Testis (tissue), 3 donors: ENCODE results near the gene NKAIN4. TPM values are rescaled to one million over a fixed set of nuclear protein-coding genes. Genes with fewer than 3 reads are reported as not detected.

Experiments
- DNase-seq: peaks from one replicate; pipeline ENCODE4 v3.0.0-alpha.2; 2019
- H3K27ac ChIP-seq, 2 donors: fragments of 200-600 bp; sonication (generic); one replicate each; pipeline ENCODE4 v1.5.1; 2019
- H3K27me3 ChIP-seq: fragments of 200-600 bp; sonication (generic); one replicate; pipeline ENCODE4 v1.5.1; 2019
- H3K36me3 ChIP-seq: fragments of 200-600 bp; sonication (generic); one replicate; pipeline ENCODE4 v1.5.1; 2017; ENCODE audit warnings: low read depth; ENCODE audit errors: missing control alignments
- H3K4me1 ChIP-seq: fragments of 200-600 bp; sonication (generic); one replicate; pipeline ENCODE4 v1.5.1; 2019
- H3K4me3 ChIP-seq, 2 donors: fragments of 200-600 bp; sonication (generic); one replicate each; pipeline ENCODE4 v1.5.1; 2017 to 2019
- H3K9me3 ChIP-seq: fragments of 200-600 bp; sonication (generic); one replicate; pipeline ENCODE4 v1.5.1; 2017
- POLR2A ChIP-seq: fragments of 450-650 bp; IDR thresholded peaks from one replicate; pipeline ENCODE4 v1.6.1; 2017; ENCODE audit warnings: antibody characterized with exemption, mild to moderate bottlenecking, moderate library complexity
- WGBS, 2 donors: methylation state at CpG; one replicate each; pipeline ENCODE4 v1.1.5; 2018; 5-methylcytosine and 5-hydroxymethylcytosine counted together
- intact Hi-C: fragments of 100-400 bp; cut with DNase I; formaldehyde crosslinking; loops from one replicate; pipeline ENCODE4 v1.15.1; 2023; ENCODE audit warnings: low total_unique reads
- polyA plus RNA-seq: library from polyadenylated mRNA; stranded (reverse); fragments of 350-450 nt; fragmentation: Illumina TruSeq; extraction: RNeasy Lipid Tissue Mini Kit (QIAGEN cat#74804); gene quantifications from one replicate; pipeline ENCODE4 v1.2.3, GENCODE V29; 2014; ENCODE audit warnings: low read depth, low replicate concordance; ENCODE audit not compliant: insufficient read depth
- total RNA-seq, 2 donors: library from RNA; depleted of rRNA; stranded (reverse); fragments of >200 nt; gene quantifications; one replicate each; pipeline ENCODE4 v1.2.3, GENCODE V29; 2016
- TF ChIP-seq, protein P1 (sequence below), 3 experiments: fragments of 450-650 bp in 2 of 3; fragments of 200-600 bp in 1 of 3; sonication (generic) in 1 of 3; IDR thresholded peaks; one replicate each; pipeline ENCODE4 v1.5.1; 2016 to 2019; ENCODE audit warnings: antibody characterized with exemption in 3 of 3, mild to moderate bottlenecking in 2 of 3, moderate library complexity in 1 of 3

NKAIN4 gene
- total and polyA plus RNA-seq, 3 donors from 2014 or later: 3.9 to 6.0 (median 4.7) TPM

DNA sequence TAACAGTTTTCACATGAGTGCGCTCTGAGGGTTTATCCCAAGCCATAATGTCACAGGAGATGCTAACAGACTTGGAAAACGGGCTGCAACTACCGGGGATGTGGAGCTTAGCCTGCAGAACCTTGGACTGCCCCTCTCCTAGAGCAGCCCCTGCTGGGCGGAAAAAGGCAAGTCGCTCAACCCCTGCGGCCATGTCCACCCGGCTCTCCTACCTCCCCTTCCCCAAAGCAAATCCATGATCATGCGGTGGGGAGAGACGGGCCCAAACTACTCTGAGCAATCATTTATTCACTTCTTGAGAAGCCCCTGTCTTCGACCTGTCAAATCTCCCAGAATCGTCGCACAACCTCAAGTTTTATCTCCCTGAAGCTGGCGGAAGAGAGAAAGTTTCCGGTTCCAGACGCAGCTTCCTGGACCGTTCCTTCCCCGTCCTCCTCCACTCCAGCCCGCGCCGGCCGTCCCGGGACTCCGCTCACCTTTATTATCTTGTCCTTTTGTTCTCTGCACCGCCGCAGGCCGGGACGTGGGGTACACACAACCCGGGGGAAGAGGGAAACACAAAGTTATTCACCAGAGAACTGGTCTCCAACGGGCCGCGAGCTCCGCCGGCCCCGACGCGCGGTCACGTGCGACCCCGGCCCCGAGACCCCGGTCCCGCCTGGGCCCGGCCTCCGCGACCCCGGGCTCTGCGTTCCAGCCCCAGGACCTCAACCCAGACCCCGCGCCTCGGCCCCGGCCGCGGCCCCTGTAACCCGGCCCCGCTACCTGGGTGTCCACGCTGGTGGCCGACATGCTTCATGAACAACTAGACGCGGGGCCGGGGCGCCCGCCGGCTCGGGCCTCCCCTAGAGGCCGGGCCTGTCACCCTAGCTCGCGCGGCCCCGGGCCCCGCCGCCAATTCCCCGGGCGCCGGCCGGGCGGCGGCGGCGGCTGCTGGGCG is 38.9 kb downstream of the NKAIN4 start:
- Histone ChIP-seq H3K36me3 (no peaks in the 10 kb centered on the region), H3K4me1 (peaks cover 15% of the 10 kb centered on the region), H3K27ac (peak overlapping the region in 1 of 2 donors; percentile 74), H3K4me3 (peak overlapping the region; percentile 80 to 86), H3K27me3 (no peaks in the 10 kb centered on the region), H3K9me3 (no peaks in the 10 kb centered on the region)
- TF ChIP-seq POLR2A: no peak
- TF ChIP-seq, protein P1, sequence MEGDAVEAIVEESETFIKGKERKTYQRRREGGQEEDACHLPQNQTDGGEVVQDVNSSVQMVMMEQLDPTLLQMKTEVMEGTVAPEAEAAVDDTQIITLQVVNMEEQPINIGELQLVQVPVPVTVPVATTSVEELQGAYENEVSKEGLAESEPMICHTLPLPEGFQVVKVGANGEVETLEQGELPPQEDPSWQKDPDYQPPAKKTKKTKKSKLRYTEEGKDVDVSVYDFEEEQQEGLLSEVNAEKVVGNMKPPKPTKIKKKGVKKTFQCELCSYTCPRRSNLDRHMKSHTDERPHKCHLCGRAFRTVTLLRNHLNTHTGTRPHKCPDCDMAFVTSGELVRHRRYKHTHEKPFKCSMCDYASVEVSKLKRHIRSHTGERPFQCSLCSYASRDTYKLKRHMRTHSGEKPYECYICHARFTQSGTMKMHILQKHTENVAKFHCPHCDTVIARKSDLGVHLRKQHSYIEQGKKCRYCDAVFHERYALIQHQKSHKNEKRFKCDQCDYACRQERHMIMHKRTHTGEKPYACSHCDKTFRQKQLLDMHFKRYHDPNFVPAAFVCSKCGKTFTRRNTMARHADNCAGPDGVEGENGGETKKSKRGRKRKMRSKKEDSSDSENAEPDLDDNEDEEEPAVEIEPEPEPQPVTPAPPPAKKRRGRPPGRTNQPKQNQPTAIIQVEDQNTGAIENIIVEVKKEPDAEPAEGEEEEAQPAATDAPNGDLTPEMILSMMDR (IDR thresholded peaks at IDR 0.05): no peak
- intact Hi-C loops: no loop called here
- no peak for DNase-seq
- 2 to 3% methylated on average over 39 to 51 of the region's 81 CpGs for WGBS, 2 donors

DNA sequence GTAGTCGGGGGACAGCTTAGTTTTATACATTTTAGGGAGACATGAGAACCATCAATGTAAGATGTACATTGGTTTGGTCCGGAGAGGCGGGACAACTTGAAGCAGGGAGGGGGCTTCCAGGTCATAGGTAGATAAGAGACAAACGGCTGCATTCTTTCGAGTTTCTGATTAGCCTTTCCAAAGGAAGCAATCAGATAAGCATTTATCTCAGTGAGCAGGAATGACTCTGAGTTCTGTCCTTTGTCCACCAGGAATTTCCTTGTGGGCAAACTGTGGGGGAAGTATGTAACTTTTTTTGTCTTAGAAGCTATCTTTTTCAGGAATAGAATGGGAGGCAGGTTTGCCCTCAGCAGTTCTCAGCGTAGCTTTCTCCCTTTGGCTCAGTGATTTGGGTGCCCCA is 39.7 kb downstream of the NKAIN4 start:
- Histone ChIP-seq H3K27me3 (no peaks in the 10 kb centered on the region), H3K27ac (no peak overlapping the region), H3K4me3 (no peak overlapping the region), H3K36me3 (no peaks in the 10 kb centered on the region), H3K9me3 (no peaks in the 10 kb centered on the region), H3K4me1 (peaks cover 15% of the 10 kb centered on the region)
- DNase-seq: no peak
- TF ChIP-seq, protein P1 (IDR thresholded peaks at IDR 0.05): no peak
- no peak for TF ChIP-seq POLR2A
- WGBS, 2 donors: 50 to 67% methylated on average over 6 of the region's 6 CpGs
- intact Hi-C loops: no loop called here

DNA sequence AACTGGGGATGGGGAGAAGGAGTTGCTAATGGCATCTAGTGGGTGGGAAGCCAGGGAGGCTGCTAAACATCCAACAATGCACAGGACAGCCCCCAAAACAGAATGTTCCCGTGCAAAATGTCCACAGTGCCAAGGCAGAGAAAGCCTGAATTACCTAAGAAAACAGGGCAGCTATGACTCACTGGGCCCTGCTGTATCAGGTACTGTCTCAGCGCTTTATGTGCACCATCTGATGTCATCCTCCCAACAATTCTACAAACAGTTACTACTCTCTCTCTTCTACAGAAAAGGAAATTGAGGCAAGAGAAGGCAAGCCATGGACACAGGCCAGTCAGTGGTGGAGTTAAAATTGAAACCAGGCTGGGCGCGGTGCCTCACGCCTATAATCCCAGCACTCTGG is 41.5 kb downstream of the NKAIN4 start:
- TF ChIP-seq POLR2A: no peak
- TF ChIP-seq, protein P1 (IDR thresholded peaks at IDR 0.05): no peak
- H3K27me3 ChIP-seq: no peaks in the 10 kb centered on the region
- H3K27ac ChIP-seq: no peak overlapping the region
- H3K9me3 ChIP-seq: no peaks in the 10 kb centered on the region
- H3K4me3 ChIP-seq: no peak overlapping the region
- intact Hi-C loops: no loop called here
- peaks cover 15% of the 10 kb centered on the region for H3K4me1 ChIP-seq
- 89 to 90% methylated on average over 5 of the region's 5 CpGs for WGBS, 2 donors
- no peaks in the 10 kb centered on the region for H3K36me3 ChIP-seq
- DNase-seq: no peak

DNA sequence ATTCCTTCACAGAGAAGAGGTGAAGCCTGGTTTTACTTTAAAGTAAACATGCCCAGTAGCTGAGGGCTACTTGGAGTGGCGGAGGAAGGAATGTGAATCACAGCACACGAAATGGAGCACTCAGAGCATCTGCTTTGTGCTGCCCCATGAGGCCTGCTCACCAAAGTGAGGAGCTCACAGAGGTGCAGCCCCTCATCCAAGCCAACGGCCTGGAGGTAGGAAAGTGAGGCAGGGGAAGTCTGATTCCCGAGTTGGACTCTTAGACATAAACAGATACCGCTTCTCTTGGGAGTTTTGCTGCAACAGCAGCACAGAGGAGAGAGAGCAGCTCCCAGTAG is 41.9 kb downstream of the NKAIN4 start:
- intact Hi-C loops: no loop called here
- peaks cover 15% of the 10 kb centered on the region for H3K4me1 ChIP-seq
- no peaks in the 10 kb centered on the region for H3K9me3 ChIP-seq
- TF ChIP-seq POLR2A: no peak
- TF ChIP-seq, protein P1 (IDR thresholded peaks at IDR 0.05): no peak
- WGBS, 2 donors: 80 to 84% methylated on average over 5 of the region's 5 CpGs
- no peaks in the 10 kb centered on the region for H3K27me3 ChIP-seq
- H3K4me3 ChIP-seq: no peak overlapping the region
- H3K36me3 ChIP-seq: no peaks in the 10 kb centered on the region
- H3K27ac ChIP-seq: no peak overlapping the region
- no peak for DNase-seq
